Psoas muscle (tissue), 8 donors: Measurements from ENCODE around the gene MAMDC4. TPM values are rescaled to one million over a fixed set of nuclear protein-coding genes. Genes with fewer than 3 reads are reported as not detected.

Source experiments
- ATAC-seq, 4 donors: fragments of 200-7000 bp; cut with Tn5 transposase; one replicate each; pipeline ENCODE4 v1.9.1; 2020; ENCODE audit warnings: moderate library complexity in 3 of 4, mild to moderate bottlenecking in 2 of 4
- DNase-seq, 2 donors: peaks; one replicate each; pipeline ENCODE4 v3.0.0-alpha.2; 2020
- H3K27ac ChIP-seq: fragments of 200-600 bp; one replicate; pipeline ENCODE4 v1.8.0; 2022
- H3K27me3 ChIP-seq, 3 donors: fragments of 200-600 bp in 1 of 3; one replicate each; pipeline versions ENCODE4 v1.6.1 to v1.8.0; 2013 to 2022; ENCODE audit warnings: low read length in 2 of 3, mild to moderate bottlenecking in 2 of 3, moderate library complexity in 1 of 3; ENCODE audit not compliant: insufficient read depth in 3 of 3
- H3K36me3 ChIP-seq, 2 donors: fragments of 200-600 bp in 1 of 2; one replicate each; pipeline versions ENCODE4 v1.6.1 to v1.8.0; 2013 to 2022; ENCODE audit warnings: low read depth in 1 of 2, mild to moderate bottlenecking in 1 of 2, moderate library complexity in 1 of 2; ENCODE audit not compliant: insufficient read depth in 1 of 2
- H3K4me1 ChIP-seq: fragments of 200-600 bp; one replicate; pipeline ENCODE4 v1.8.0; 2022
- H3K4me3 ChIP-seq: fragments of 200-600 bp; one replicate; pipeline ENCODE4 v1.8.0; 2022; ENCODE audit warnings: mild to moderate bottlenecking
- H3K9me3 ChIP-seq: fragments of 200-600 bp; one replicate; pipeline ENCODE4 v1.8.0; 2022
- CTCF ChIP-seq: fragments of 200-600 bp; IDR thresholded peaks from one replicate; pipeline ENCODE4 v1.8.0; 2022; ENCODE audit warnings: antibody characterized with exemption
- WGBS, 3 donors: extraction: QIAGEN DNeasy Blood & Tissue Kit; methylation state at CpG; one replicate each; pipeline versions ENCODE4 v1.1.6 to v1.1.7; 2013; 5-methylcytosine and 5-hydroxymethylcytosine counted together
- intact Hi-C, 2 donors: fragments of 100-400 bp; cut with DNase I; formaldehyde crosslinking; loops; one replicate each; pipeline versions ENCODE4 v1.11.0 to v1.14.2; 2022
- polyA plus RNA-seq, 3 donors: library from polyadenylated mRNA; stranded (reverse); fragments of 200-250 nt; gene quantifications; one replicate each; pipeline ENCODE4 v1.2.3, GENCODE V29; 2013
- total RNA-seq, 4 donors: library from RNA; stranded (reverse); fragmentation: NEBNext Ultra II Directional in 2 of 4; extraction: Animal tissue kit (Norgen Biotek cat#: 25700) in 2 of 4; gene quantifications; one replicate each; pipeline versions ENCODE4 v1.2.1 to v1.2.4, GENCODE V29; 2021 to 2023
- donor health status: healthy with polysubstance abuse.
- donor health status: DM: no; HTN: no; CAD: no; lungs with moderate emphysema.
- donor health status: Bipolar disorder and iron deficiency.
- donor health status: healthy.
- donor health status: DM: yes; HTN: yes; CAD: no.
- donor health status: DM: no; HTN: no; CAD: no.
- donor health status: DM: no; HTN: no; CAD: no.
- donor health status: DM: yes; HTN: yes; CAD: no.

Gene MAMDC4
- total and polyA plus RNA-seq, 7 donors, result 1.7 to 7.9 (median 2.9) TPM

- WGBS, 3 donors, result 73 to 80% (median 76%) methylated on average over 23 of the region's 23 CpGs
- DNase-seq, result peak; percentile 21 to 58
- peaks cover 0 to 21% of the 10 kb centered on the region in 2 donors for H3K36me3 ChIP-seq
- H3K27ac ChIP-seq, result peak overlapping the region; percentile 91
- H3K4me3 ChIP-seq, result peak overlapping the region; percentile 81
- intact Hi-C loops, result loop anchor here in 1 of 2 donors (5.0 kb wide), 1 partner anchor 76 kb away; no protein-coding TSS in a partner anchor
- H3K9me3 ChIP-seq, result no peaks in the 10 kb centered on the region
- H3K27me3 ChIP-seq, result peaks cover 0 to 9% (median 6%) of the 10 kb centered on the region in 3 donors
- TF ChIP-seq CTCF, result no peak
- ATAC-seq, result no peak
- H3K4me1 ChIP-seq, result peaks cover 26% of the 10 kb centered on the region
These were observed 1.0 kb upstream of the MAMDC4 start for GRCh38 chr9:136850866-136851775.

- H3K4me1 ChIP-seq, result peaks cover 26% of the 10 kb centered on the region
- no peaks in the 10 kb centered on the region for H3K27me3 ChIP-seq
- WGBS, 3 donors, result 82 to 88% (median 83%) methylated on average over 26 to 29 of the region's 29 CpGs
- TF ChIP-seq CTCF, result no peak
- H3K27ac ChIP-seq, result no peak overlapping the region
- no peak overlapping the region for H3K4me3 ChIP-seq
- DNase-seq (peak in 1 of 2 donors; percentile 61), ATAC-seq (no peak)
- H3K36me3 ChIP-seq, result peaks cover 0 to 21% of the 10 kb centered on the region in 2 donors
- H3K9me3 ChIP-seq, result no peaks in the 10 kb centered on the region
- intact Hi-C loops, result loop anchor here in 1 of 2 donors (5.0 kb wide), 1 partner anchor 74 kb away; no protein-coding TSS in a partner anchor
These were observed 784 bp downstream of the MAMDC4 start for GRCh38 chr9:136852664-136853595.

- H3K27ac ChIP-seq, result no peak overlapping the region
- peak in 1 of 2 donors; percentile 54 for DNase-seq
These were observed 1.5 kb downstream of the MAMDC4 start for GRCh38 chr9:136853596-136854112.

More at GRCh38 chr9:136853596-136854112, 1.5 kb downstream of the MAMDC4 start:
- peaks cover 0 to 21% of the 10 kb centered on the region in 2 donors for H3K36me3 ChIP-seq
- H3K4me3 ChIP-seq, result no peak overlapping the region
- H3K9me3 ChIP-seq, result no peaks in the 10 kb centered on the region
- TF ChIP-seq CTCF, result no peak
- no peak for ATAC-seq
- H3K4me1 ChIP-seq, result peaks cover 33% of the 10 kb centered on the region
- intact Hi-C loops, result loop anchor here in 1 of 2 donors (5.0 kb wide), 1 partner anchor 74 kb away; no protein-coding TSS in a partner anchor
- no peaks in the 10 kb centered on the region for H3K27me3 ChIP-seq
- 85 to 88% (median 88%) methylated on average over 16 to 18 of the region's 18 CpGs for WGBS, 3 donors
